Urinary bladder (tissue), 4 donors: ENCODE data around the gene RFX6. TPM values are rescaled to one million over a fixed set of nuclear protein-coding genes. Genes with fewer than 3 reads are reported as not detected.

Source experiments
- DNase-seq: peaks from one replicate; pipeline ENCODE4 v3.0.0-alpha.2; 2015; ENCODE audit errors: extremely low spot score
- H3K27ac ChIP-seq: one replicate; pipeline ENCODE4 v1.5.1; 2013; ENCODE audit warnings: low read depth, mild to moderate bottlenecking, moderate library complexity
- H3K36me3 ChIP-seq: one replicate; pipeline ENCODE4 v1.6.1; 2013; ENCODE audit warnings: mild to moderate bottlenecking, moderate library complexity; ENCODE audit not compliant: insufficient read depth
- H3K4me1 ChIP-seq: one replicate; pipeline ENCODE4 v1.6.1; 2013; ENCODE audit warnings: mild to moderate bottlenecking, moderate library complexity; ENCODE audit not compliant: insufficient read depth
- H3K4me3 ChIP-seq: one replicate; pipeline ENCODE4 v1.5.1; 2013; ENCODE audit warnings: low read depth, low read length
- WGBS: extraction: QIAGEN DNeasy Blood & Tissue Kit; methylation state at CpG from one replicate; pipeline ENCODE4 v1.1.7; 2013; 5-methylcytosine and 5-hydroxymethylcytosine counted together
- polyA plus RNA-seq: library from polyadenylated mRNA; stranded (reverse); fragments of 200-250 nt; gene quantifications from one replicate; pipeline ENCODE4 v1.2.3, GENCODE V29; 2013
- total RNA-seq: library from RNA; depleted of rRNA; stranded (reverse); fragments of >200 nt; gene quantifications from one replicate; pipeline ENCODE4 v1.2.3, GENCODE V29; 2014
- donor health status: healthy with polysubstance abuse.
- donor health status: healthy.

The RFX6 gene
- total and polyA plus RNA-seq, 2 donors = 0.06 TPM; not detected in 1

- Histone ChIP-seq H3K36me3 (no peaks in the 10 kb centered on the region), H3K4me3 (no peak overlapping the region), H3K27ac (no peak overlapping the region), H3K4me1 (no peaks in the 10 kb centered on the region)
- DNase-seq = no peak
- 26% methylated on average over 8 of the region's 8 CpGs for WGBS
Measured at GRCh38 chr6:116876107-116876506, 935 bp upstream of the RFX6 start.

- WGBS = 8% methylated on average over 10 of the region's 10 CpGs
- no peak for DNase-seq
- Histone ChIP-seq H3K4me3 (no peak overlapping the region), H3K27ac (no peak overlapping the region), H3K4me1 (no peaks in the 10 kb centered on the region), H3K36me3 (no peaks in the 10 kb centered on the region)
Measured at GRCh38 chr6:116877743-116878142, 701 bp downstream of the RFX6 start.

GRCh38 chr6:116881236-116881635, 4.2 kb downstream of the RFX6 start:
- H3K27ac ChIP-seq = no peak overlapping the region
- no peaks in the 10 kb centered on the region for H3K4me1 ChIP-seq
- no peak overlapping the region for H3K4me3 ChIP-seq
- no peak for DNase-seq
- H3K36me3 ChIP-seq = no peaks in the 10 kb centered on the region

- no peak overlapping the region for H3K4me3 ChIP-seq
- WGBS = 54% methylated on average over 1 of the region's 1 CpG
Measured at GRCh38 chr6:116883005-116883404, 6.0 kb downstream of the RFX6 start.

GRCh38 chr6:116884530-116884929, 7.5 kb downstream of the RFX6 start:
- DNase-seq = no peak
- 80% methylated on average over 3 of the region's 3 CpGs for WGBS
- Histone ChIP-seq H3K4me1 (no peaks in the 10 kb centered on the region), H3K4me3 (no peak overlapping the region), H3K27ac (no peak overlapping the region), H3K36me3 (no peaks in the 10 kb centered on the region)

More at GRCh38 chr6:116883005-116883404, 6.0 kb downstream of the RFX6 start:
- no peaks in the 10 kb centered on the region for H3K4me1 ChIP-seq
- DNase-seq = no peak
- no peaks in the 10 kb centered on the region for H3K36me3 ChIP-seq
- no peak overlapping the region for H3K27ac ChIP-seq

- 75% methylated on average over 3 of the region's 3 CpGs for WGBS
- Histone ChIP-seq H3K27ac (no peak overlapping the region), H3K4me1 (no peaks in the 10 kb centered on the region), H3K36me3 (no peaks in the 10 kb centered on the region), H3K4me3 (no peak overlapping the region)
- DNase-seq = no peak
Measured at GRCh38 chr6:116887168-116887567, 10.1 kb downstream of the RFX6 start.

GRCh38 chr6:116887894-116888293, 10.9 kb downstream of the RFX6 start:
- Histone ChIP-seq H3K4me1 (no peaks in the 10 kb centered on the region), H3K36me3 (no peaks in the 10 kb centered on the region), H3K4me3 (no peak overlapping the region), H3K27ac (no peak overlapping the region)
- WGBS = 18% methylated on average over 1 of the region's 1 CpG
- no peak for DNase-seq

GRCh38 chr6:116888732-116889360, 11.8 kb downstream of the RFX6 start:
- no peaks in the 10 kb centered on the region for H3K36me3 ChIP-seq
- WGBS = 59% methylated on average over 2 of the region's 2 CpGs
- no peak overlapping the region for H3K4me3 ChIP-seq
- DNase-seq = peak; percentile 33
- H3K4me1 ChIP-seq = no peaks in the 10 kb centered on the region
- no peak overlapping the region for H3K27ac ChIP-seq

GRCh38 chr6:116894669-116895068, 17.6 kb downstream of the RFX6 start:
- Histone ChIP-seq H3K36me3 (no peaks in the 10 kb centered on the region), H3K27ac (no peak overlapping the region), H3K4me3 (no peak overlapping the region), H3K4me1 (no peaks in the 10 kb centered on the region)
- WGBS = 40% methylated on average over 1 of the region's 1 CpG
- DNase-seq = no peak

GRCh38 chr6:116895935-116896334, 18.9 kb downstream of the RFX6 start:
- no peak for DNase-seq
- Histone ChIP-seq H3K4me3 (no peak overlapping the region), H3K27ac (no peak overlapping the region), H3K4me1 (no peaks in the 10 kb centered on the region), H3K36me3 (no peaks in the 10 kb centered on the region)
- WGBS = 68% methylated on average over 2 of the region's 2 CpGs

- no peak overlapping the region for H3K27ac ChIP-seq
- no peak for DNase-seq
- no peak overlapping the region for H3K4me3 ChIP-seq
- no peaks in the 10 kb centered on the region for H3K36me3 ChIP-seq
- 20% methylated on average over 3 of the region's 3 CpGs for WGBS
- no peaks in the 10 kb centered on the region for H3K4me1 ChIP-seq
Measured at GRCh38 chr6:116902634-116903033, 25.6 kb downstream of the RFX6 start.

GRCh38 chr6:116922853-116923548, 46.0 kb downstream of the RFX6 start:
- Histone ChIP-seq H3K36me3 (no peaks in the 10 kb centered on the region), H3K4me1 (no peaks in the 10 kb centered on the region), H3K4me3 (no peak overlapping the region), H3K27ac (no peak overlapping the region)
- no peak for DNase-seq
- WGBS = 50% methylated on average over 4 of the region's 4 CpGs

GRCh38 chr6:116924245-116924644, 47.2 kb downstream of the RFX6 start:
- no peak for DNase-seq
- Histone ChIP-seq H3K36me3 (no peaks in the 10 kb centered on the region), H3K27ac (no peak overlapping the region), H3K4me3 (no peak overlapping the region), H3K4me1 (no peaks in the 10 kb centered on the region)
- WGBS = 26% methylated on average over 2 of the region's 2 CpGs

- 52% methylated on average over 10 of the region's 10 CpGs for WGBS
- DNase-seq = no peak
- Histone ChIP-seq H3K27ac (no peak overlapping the region), H3K4me3 (no peak overlapping the region), H3K4me1 (no peaks in the 10 kb centered on the region), H3K36me3 (no peaks in the 10 kb centered on the region)
Measured at GRCh38 chr6:116925088-116925794, 48.2 kb downstream of the RFX6 start.
